ENCODE results near the gene RPIA. TPM values are rescaled to one million over a fixed set of nuclear protein-coding genes. Genes with fewer than 3 reads are reported as not detected.

RPIA gene
- total RNA-seq, 4 donors from 2014 or later, result 6.5 to 17.6 (median 11.0) TPM

- intact Hi-C loops (cut with DNase I), result no loop called here
- 93 to 95% methylated on average over 2 to 3 of the region's 3 CpGs for WGBS, 2 donors
- H3K4me1 ChIP-seq, result peaks cover 0 to 23% (median 0%) of the 10 kb centered on the region in 3 donors
- H3K4me3 ChIP-seq, result no peak overlapping the region
- H3K27ac ChIP-seq, result no peak overlapping the region
- H3K27me3 ChIP-seq, result no peaks in the 10 kb centered on the region
- no peaks in the 10 kb centered on the region for H3K36me3 ChIP-seq
- TF ChIP-seq CTCF (IDR thresholded peaks at IDR 0.05) (no peak), POLR2A (IDR thresholded peaks at IDR 0.05) (no peak)
- no peaks in the 10 kb centered on the region for H3K9me3 ChIP-seq
- DNase-seq, result no peak
These were observed 23.2 kb downstream of the RPIA start for GRCh38 chr2:88714667-88715066.

- no peak overlapping the region for H3K4me3 ChIP-seq
- no peaks in the 10 kb centered on the region for H3K27me3 ChIP-seq
- DNase-seq, result no peak
- intact Hi-C loops (cut with DNase I), result no loop called here
- H3K9me3 ChIP-seq, result no peaks in the 10 kb centered on the region
- no peak overlapping the region for H3K27ac ChIP-seq
- no peaks in the 10 kb centered on the region for H3K36me3 ChIP-seq
- no peak for TF ChIP-seq POLR2A (IDR thresholded peaks at IDR 0.05)
- TF ChIP-seq CTCF (IDR thresholded peaks at IDR 0.05), result no peak
- H3K4me1 ChIP-seq, result no peaks in the 10 kb centered on the region
These were observed 28.9 kb downstream of the RPIA start for GRCh38 chr2:88720399-88720798.

- Histone ChIP-seq H3K9me3 (no peaks in the 10 kb centered on the region), H3K4me3 (no peak overlapping the region), H3K27me3 (no peaks in the 10 kb centered on the region), H3K4me1 (no peaks in the 10 kb centered on the region), H3K27ac (no peak overlapping the region), H3K36me3 (no peaks in the 10 kb centered on the region)
- TF ChIP-seq POLR2A (IDR thresholded peaks at IDR 0.05), result no peak
- no peak for TF ChIP-seq CTCF (IDR thresholded peaks at IDR 0.05)
- WGBS, 2 donors, result 95 to 98% methylated on average over 2 of the region's 2 CpGs
- intact Hi-C loops (cut with DNase I), result no loop called here
- no peak for DNase-seq
These were observed 29.8 kb downstream of the RPIA start for GRCh38 chr2:88721268-88721667.

- Histone ChIP-seq H3K27ac (no peak overlapping the region), H3K4me3 (no peak overlapping the region), H3K36me3 (peaks cover 0 to 4% (median 0%) of the 10 kb centered on the region in 3 donors), H3K4me1 (no peaks in the 10 kb centered on the region), H3K9me3 (no peaks in the 10 kb centered on the region), H3K27me3 (no peaks in the 10 kb centered on the region)
- DNase-seq, result no peak
- TF ChIP-seq CTCF (IDR thresholded peaks at IDR 0.05), result no peak
- no peak for TF ChIP-seq POLR2A (IDR thresholded peaks at IDR 0.05)
- 82 to 87% methylated on average over 4 of the region's 4 CpGs for WGBS, 2 donors
- intact Hi-C loops (cut with DNase I), result no loop called here
These were observed 33.3 kb downstream of the RPIA start for GRCh38 chr2:88724643-88725332.

GRCh38 chr2:88729061-88729745 is 37.7 kb downstream of the RPIA start:
- WGBS, 2 donors, result 91 to 93% methylated on average over 8 of the region's 8 CpGs
- Histone ChIP-seq H3K9me3 (no peaks in the 10 kb centered on the region), H3K4me1 (peaks cover 0 to 16% (median 6%) of the 10 kb centered on the region in 3 donors), H3K27me3 (no peaks in the 10 kb centered on the region), H3K27ac (no peak overlapping the region), H3K4me3 (no peak overlapping the region), H3K36me3 (peaks cover 0 to 4% (median 0%) of the 10 kb centered on the region in 3 donors)
- intact Hi-C loops (cut with DNase I), result no loop called here
- TF ChIP-seq POLR2A (IDR thresholded peaks at IDR 0.05) (no peak), CTCF (IDR thresholded peaks at IDR 0.05) (no peak)
- DNase-seq, result no peak
